Nephron progenitor cell (in vitro differentiated cells): ENCODE results near the gene KRTAP10-8.
A peak's percentile ranks its signal among the peaks of the same experiment; 100 is the strongest.
"Not testable (repeated sequence)": the region's sequence is repeated elsewhere in the genome, so short reads cannot be mapped to it uniquely, and the experiment has no call there.

ENCODE experiments used
- DNase-seq: peaks from one replicate; pipeline ENCODE4 v3.0.0; 2021
- H3K27ac Mint-ChIP-seq: 2 replicates; pipeline ENCODE4 v1.8.0; 2021; ENCODE audit warnings: mild to moderate bottlenecking, moderate library complexity, mixed read lengths
- H3K27me3 Mint-ChIP-seq: 2 replicates; pipeline ENCODE4 v1.8.0; 2021; ENCODE audit warnings: mild to moderate bottlenecking, low read depth, mixed read lengths; ENCODE audit not compliant: poor library complexity
- H3K36me3 Mint-ChIP-seq: 2 replicates; pipeline ENCODE4 v1.8.0; 2021; ENCODE audit warnings: low read depth, mixed read lengths
- H3K4me1 Mint-ChIP-seq: 2 replicates; pipeline ENCODE4 v1.8.0; 2021; ENCODE audit warnings: mixed read lengths
- H3K4me3 Mint-ChIP-seq: 2 replicates; pipeline ENCODE4 v1.8.0; 2021; ENCODE audit warnings: mild to moderate bottlenecking, moderate library complexity, mixed read lengths
- H3K9me3 Mint-ChIP-seq: 2 replicates; pipeline ENCODE4 v1.8.0; 2021; ENCODE audit warnings: mild to moderate bottlenecking, moderate library complexity, mixed read lengths
- TF ChIP-seq, protein P1 (sequence below): fragments of 200-600 bp; sonication (generic); IDR thresholded peaks from 2 replicates; pipeline ENCODE4 v1.5.0; 2021; ENCODE audit warnings: antibody characterized with exemption

KRTAP10-8 gene

DNA sequence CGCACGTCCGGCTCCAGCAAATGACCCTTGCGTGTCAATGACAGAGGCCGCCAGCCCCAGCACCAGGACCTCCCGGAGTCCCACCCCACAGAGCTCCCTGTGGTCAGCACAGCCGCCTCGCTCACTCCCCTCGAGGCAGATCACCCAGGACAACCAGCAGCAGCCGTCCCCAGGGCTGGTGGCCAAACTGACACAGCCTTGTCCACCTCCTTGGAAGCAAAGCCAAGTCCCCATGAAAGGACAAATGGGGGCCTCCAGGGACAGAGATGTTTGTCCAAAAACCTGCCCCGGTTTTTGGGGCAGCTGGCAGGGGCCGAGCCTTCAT lies 27.4 kb downstream of the KRTAP10-8 start:
- H3K9me3 Mint-ChIP-seq: peaks cover 49% of the 10 kb centered on the region
- no peak overlapping the region for H3K4me3 Mint-ChIP-seq
- TF ChIP-seq, protein P1, sequence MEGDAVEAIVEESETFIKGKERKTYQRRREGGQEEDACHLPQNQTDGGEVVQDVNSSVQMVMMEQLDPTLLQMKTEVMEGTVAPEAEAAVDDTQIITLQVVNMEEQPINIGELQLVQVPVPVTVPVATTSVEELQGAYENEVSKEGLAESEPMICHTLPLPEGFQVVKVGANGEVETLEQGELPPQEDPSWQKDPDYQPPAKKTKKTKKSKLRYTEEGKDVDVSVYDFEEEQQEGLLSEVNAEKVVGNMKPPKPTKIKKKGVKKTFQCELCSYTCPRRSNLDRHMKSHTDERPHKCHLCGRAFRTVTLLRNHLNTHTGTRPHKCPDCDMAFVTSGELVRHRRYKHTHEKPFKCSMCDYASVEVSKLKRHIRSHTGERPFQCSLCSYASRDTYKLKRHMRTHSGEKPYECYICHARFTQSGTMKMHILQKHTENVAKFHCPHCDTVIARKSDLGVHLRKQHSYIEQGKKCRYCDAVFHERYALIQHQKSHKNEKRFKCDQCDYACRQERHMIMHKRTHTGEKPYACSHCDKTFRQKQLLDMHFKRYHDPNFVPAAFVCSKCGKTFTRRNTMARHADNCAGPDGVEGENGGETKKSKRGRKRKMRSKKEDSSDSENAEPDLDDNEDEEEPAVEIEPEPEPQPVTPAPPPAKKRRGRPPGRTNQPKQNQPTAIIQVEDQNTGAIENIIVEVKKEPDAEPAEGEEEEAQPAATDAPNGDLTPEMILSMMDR: no peak
- no peak for DNase-seq
- H3K4me1 Mint-ChIP-seq: peaks cover 10% of the 10 kb centered on the region
- H3K27ac Mint-ChIP-seq: no peak overlapping the region
- peaks cover 3% of the 10 kb centered on the region for H3K36me3 Mint-ChIP-seq
- peaks cover 6% of the 10 kb centered on the region for H3K27me3 Mint-ChIP-seq

DNA sequence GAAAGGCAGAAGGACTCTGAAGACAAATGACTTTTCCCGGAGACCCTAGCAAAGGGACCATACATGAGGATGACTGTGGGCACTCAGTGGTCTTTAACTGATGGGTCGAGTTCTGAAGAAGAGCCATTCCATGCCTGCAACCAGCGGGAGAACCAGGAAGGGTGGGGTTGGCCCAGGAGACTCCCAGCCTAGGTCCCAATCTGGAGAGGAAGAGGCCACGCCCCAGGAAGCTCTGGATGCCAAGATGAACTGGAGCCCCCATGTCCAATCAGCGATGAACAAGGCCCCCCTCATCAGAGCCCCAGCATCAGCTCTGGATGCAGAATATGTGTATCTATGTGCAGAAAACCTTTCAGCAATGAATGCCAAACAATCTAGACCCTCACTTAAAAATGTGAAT lies 28.9 kb downstream of the KRTAP10-8 start:
- no peak for DNase-seq
- H3K36me3 Mint-ChIP-seq: peaks cover 12% of the 10 kb centered on the region
- peaks cover 58% of the 10 kb centered on the region for H3K9me3 Mint-ChIP-seq
- TF ChIP-seq, protein P1: no peak
- H3K4me3 Mint-ChIP-seq: no peak overlapping the region
- peaks cover 10% of the 10 kb centered on the region for H3K4me1 Mint-ChIP-seq
- H3K27me3 Mint-ChIP-seq: peaks cover 6% of the 10 kb centered on the region
- no peak overlapping the region for H3K27ac Mint-ChIP-seq

DNA sequence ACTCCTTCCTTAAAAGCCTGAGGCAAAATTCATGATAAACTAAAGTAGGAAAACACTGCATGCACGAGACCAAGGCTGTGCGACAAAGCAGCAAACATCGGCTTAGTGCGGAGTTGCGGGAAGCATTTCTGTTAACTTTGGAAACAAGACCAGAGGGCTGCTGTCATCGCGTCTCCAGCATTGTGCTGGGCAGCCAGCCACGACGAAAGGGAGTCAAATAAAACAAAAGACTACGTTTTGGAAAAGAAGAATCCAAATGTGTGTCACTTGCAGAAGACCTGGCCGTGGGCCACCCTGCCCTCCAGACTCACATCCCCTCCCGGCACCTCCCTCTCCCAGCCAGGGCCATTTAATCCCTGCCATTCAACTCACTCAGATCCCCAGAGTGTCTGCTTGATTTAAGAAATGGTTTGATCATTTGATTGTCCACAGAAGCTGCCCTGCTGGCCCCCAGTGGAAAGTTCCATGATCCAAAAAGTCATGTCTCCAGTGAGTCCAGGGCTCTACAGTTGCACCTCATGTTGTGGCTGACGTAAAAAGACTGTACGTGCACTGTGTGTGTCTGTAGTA lies 31.9 kb downstream of the KRTAP10-8 start:
- Mint-ChIP-seq H3K9me3 (peaks cover 68% of the 10 kb centered on the region), H3K36me3 (peaks cover 12% of the 10 kb centered on the region), H3K27ac (no peak overlapping the region), H3K27me3 (peaks cover 12% of the 10 kb centered on the region), H3K4me1 (peaks cover 19% of the 10 kb centered on the region), H3K4me3 (no peak overlapping the region)
- no peak for DNase-seq
- TF ChIP-seq, protein P1: no peak

DNA sequence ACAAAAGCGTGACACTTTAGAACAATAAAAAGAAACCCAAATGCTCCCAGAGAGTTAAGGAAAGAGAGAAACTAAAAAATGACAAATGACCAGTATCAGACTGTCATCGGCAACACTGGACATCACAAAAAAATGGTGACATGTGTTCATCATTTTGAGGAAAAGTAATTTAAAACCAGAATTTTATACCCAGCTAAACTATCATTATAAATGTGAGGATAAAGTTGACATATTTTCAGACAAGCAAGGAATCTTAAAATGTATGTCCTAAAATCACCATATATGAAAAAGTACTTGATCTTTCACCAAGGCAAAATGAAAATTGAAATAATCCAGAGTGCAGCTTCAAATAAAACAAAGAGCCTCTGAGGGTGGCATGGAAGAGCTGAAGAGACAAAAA lies 33.0 kb downstream of the KRTAP10-8 start:
- peaks cover 12% of the 10 kb centered on the region for H3K27me3 Mint-ChIP-seq
- TF ChIP-seq, protein P1: no peak
- DNase-seq: no peak
- peaks cover 19% of the 10 kb centered on the region for H3K4me1 Mint-ChIP-seq
- no peak overlapping the region for H3K4me3 Mint-ChIP-seq
- H3K27ac Mint-ChIP-seq: no peak overlapping the region
- H3K9me3 Mint-ChIP-seq: peaks cover 66% of the 10 kb centered on the region
- H3K36me3 Mint-ChIP-seq: peaks cover 12% of the 10 kb centered on the region

- H3K9me3 Mint-ChIP-seq: peaks cover 49% of the 10 kb centered on the region
- H3K4me1 Mint-ChIP-seq: peaks cover 19% of the 10 kb centered on the region
- peaks cover 12% of the 10 kb centered on the region for H3K27me3 Mint-ChIP-seq
- not testable (repeated sequence) for H3K4me3 Mint-ChIP-seq, DNase-seq
- H3K36me3 Mint-ChIP-seq: peaks cover 12% of the 10 kb centered on the region
- H3K27ac Mint-ChIP-seq: peak within 1 kb of the TSS; percentile 48
These were observed 34.7 kb downstream of the KRTAP10-8 start, which contains the start of gene KRTAP10-11 for GRCh38 chr21:44646366-44647221. TSS of gene KRTAP10-11 (plus strand) at chr21:44646414. CDS start at chr21:44646459, 45 bp downstream.

GRCh38 chr21:44647222-44647552 lies 35.3 kb downstream of the KRTAP10-8 start:
- Mint-ChIP-seq H3K27ac (peak overlapping the region; percentile 48), H3K4me1 (peaks cover 19% of the 10 kb centered on the region), H3K36me3 (peaks cover 12% of the 10 kb centered on the region), H3K9me3 (peaks cover 43% of the 10 kb centered on the region), H3K27me3 (peaks cover 12% of the 10 kb centered on the region), H3K4me3 (no peak overlapping the region)
- TF ChIP-seq, protein P1: no peak
- DNase-seq: no peak
